Sigmoid colon (tissue), 4 donors: ENCODE measurements around the gene GPR148.

Source experiments
- CTCF ChIP-seq, 4 experiments: fragments of 450-650 bp in 3 of 4; fragments of 200-600 bp in 1 of 4; IDR thresholded peaks; one replicate each; pipeline ENCODE4 v1.5.1; 2016 to 2019; ENCODE audit warnings: antibody characterized with exemption in 4 of 4, mild to moderate bottlenecking in 3 of 4, moderate library complexity in 2 of 4
- POLR2A ChIP-seq, 2 donors: fragments of 450-650 bp; IDR thresholded peaks; one replicate each; pipeline ENCODE4 v1.6.1; 2016; ENCODE audit warnings: antibody characterized with exemption in 2 of 2, mild to moderate bottlenecking in 2 of 2, moderate library complexity in 2 of 2
- POLR2AphosphoS5 ChIP-seq, 4 donors: sonication (generic); formaldehyde crosslinking; IDR thresholded peaks; one replicate each; pipeline ENCODE4 v1.6.1; 2017; ENCODE audit warnings: antibody characterized with exemption in 4 of 4

- no peak for TF ChIP-seq CTCF (IDR thresholded peaks at IDR 0.05)
- TF ChIP-seq POLR2A (IDR thresholded peaks at IDR 0.05) = no peak
- no peak for TF ChIP-seq POLR2AphosphoS5 (IDR thresholded peaks at IDR 0.05)
Measured at GRCh38 chr2:130767408-130767775, 38.5 kb downstream of the GPR148 start.
